Hematopoietic multipotent progenitor cell treated with erythropoietin and hydrocortisone succinate and interleukin-3 and kit ligand, for 17 days (in vitro differentiated cells): Measurements from ENCODE around the gene ATG2B.
"Not testable (repeated sequence)": the region's sequence is repeated elsewhere in the genome, so short reads cannot be mapped to it uniquely, and the experiment has no call there.

Experiments used
- DNase-seq: peaks from one replicate; pipeline ENCODE4 v3.0.0-alpha.2; 2015; ENCODE audit warnings: low spot score

The ATG2B gene

GRCh38 chr14:96380735-96381134, 17.6 kb upstream of the ATG2B start:
- DNase-seq: no peak

GRCh38 chr14:96376093-96376492, 13.0 kb upstream of the ATG2B start:
- DNase-seq: no peak

GRCh38 chr14:96373538-96373937, 10.4 kb upstream of the ATG2B start:
- DNase-seq: no peak

GRCh38 chr14:96370528-96370927, 7.4 kb upstream of the ATG2B start:
- no peak for DNase-seq

- DNase-seq: no peak
Measured at GRCh38 chr14:96368534-96368933, 5.4 kb upstream of the ATG2B start.

GRCh38 chr14:96364962-96365361, 1.8 kb upstream of the ATG2B start:
- no peak for DNase-seq

GRCh38 chr14:96363751-96364336, 703 bp upstream of the ATG2B start:
- DNase-seq: peak; percentile 69

- peak; percentile 83 for DNase-seq
Measured at GRCh38 chr14:96362071-96362964, 823 bp downstream of the ATG2B start.

GRCh38 chr14:96359959-96360358, 3.2 kb downstream of the ATG2B start:
- DNase-seq: no peak

- DNase-seq: no peak
Measured at GRCh38 chr14:96357216-96357615, 5.9 kb downstream of the ATG2B start.

- no peak for DNase-seq
Measured at GRCh38 chr14:96354246-96354645, 8.9 kb downstream of the ATG2B start.

GRCh38 chr14:96352708-96353107, 10.4 kb downstream of the ATG2B start:
- no peak for DNase-seq

GRCh38 chr14:96351986-96352385, 11.2 kb downstream of the ATG2B start:
- no peak for DNase-seq

- DNase-seq: no peak
Measured at GRCh38 chr14:96349286-96350075, 13.7 kb downstream of the ATG2B start.

- not testable (repeated sequence) for DNase-seq
Measured at GRCh38 chr14:96347957-96348356, 15.2 kb downstream of the ATG2B start.

- no peak for DNase-seq
Measured at GRCh38 chr14:96345669-96346068, 17.5 kb downstream of the ATG2B start.

- no peak for DNase-seq
Measured at GRCh38 chr14:96341323-96341722, 21.8 kb downstream of the ATG2B start.

- DNase-seq: no peak
Measured at GRCh38 chr14:96338551-96338950, 24.6 kb downstream of the ATG2B start.

GRCh38 chr14:96324219-96324618, 38.9 kb downstream of the ATG2B start:
- no peak for DNase-seq

GRCh38 chr14:96320605-96321004, 42.5 kb downstream of the ATG2B start:
- DNase-seq: no peak

- no peak for DNase-seq
Measured at GRCh38 chr14:96318836-96319235, 44.3 kb downstream of the ATG2B start.

GRCh38 chr14:96316087-96316486, 47.1 kb downstream of the ATG2B start:
- no peak for DNase-seq

- DNase-seq: no peak
Measured at GRCh38 chr14:96310906-96311305, 52.2 kb downstream of the ATG2B start.
